Astrocyte (in vitro differentiated cells and primary cell): ENCODE results near the gene NAA20. TPM values are rescaled to one million over a fixed set of nuclear protein-coding genes. Genes with fewer than 3 reads are reported as not detected.
A peak's percentile ranks its signal among the peaks of the same experiment; 100 is the strongest.

Source experiments
- DNase-seq: peaks from one replicate; pipeline ENCODE4 v3.0.0-alpha.2; 2010; ENCODE audit warnings: low read depth
- FAIRE-seq: peaks from 2 replicates; lab custom pipeline; 2011; peaks lifted over from hg19 to GRCh38; lab: Jason Lieb, UNC
- H2AFZ ChIP-seq: 2 replicates; pipeline ENCODE4 v1.6.0; 2012; ENCODE audit warnings: low read depth, low read length, inconsistent platforms
- H3K27ac ChIP-seq: 2 replicates; pipeline ENCODE4 v1.5.1; 2011; ENCODE audit warnings: low read depth, low read length, inconsistent platforms
- H3K27me3 ChIP-seq: 2 replicates; pipeline ENCODE4 v1.6.0; 2011; ENCODE audit warnings: low read length, inconsistent platforms; ENCODE audit not compliant: insufficient read depth
- H3K36me3 ChIP-seq: 2 replicates; pipeline ENCODE4 v1.5.1; 2011; ENCODE audit warnings: low read length, inconsistent platforms; ENCODE audit not compliant: insufficient read depth
- H3K4me1 ChIP-seq: 2 replicates; pipeline ENCODE4 v1.5.1; 2011; ENCODE audit warnings: low read length, inconsistent platforms; ENCODE audit not compliant: insufficient read depth
- H3K4me2 ChIP-seq: 2 replicates; pipeline ENCODE4 v1.6.0; 2012; ENCODE audit warnings: low read length, inconsistent platforms
- H3K4me3 ChIP-seq: 2 replicates; pipeline ENCODE4 v1.5.1; 2011; ENCODE audit warnings: low read depth, mild to moderate bottlenecking, low read length, inconsistent platforms; ENCODE audit not compliant: insufficient read depth
- H3K79me2 ChIP-seq: 2 replicates; pipeline ENCODE4 v1.6.0; 2012; ENCODE audit warnings: mild to moderate bottlenecking, low read length, inconsistent platforms; ENCODE audit not compliant: insufficient read depth
- H3K9ac ChIP-seq: 2 replicates; pipeline ENCODE4 v1.6.0; 2012; ENCODE audit warnings: mild to moderate bottlenecking, low read length, inconsistent platforms
- H3K9me3 ChIP-seq: 2 replicates; pipeline ENCODE4 v1.5.1; 2012; ENCODE audit warnings: low read depth, mild to moderate bottlenecking, low read length, inconsistent platforms; ENCODE audit not compliant: insufficient read depth
- H4K20me1 ChIP-seq: 2 replicates; pipeline ENCODE4 v1.6.0; 2012; ENCODE audit warnings: low read length, inconsistent platforms; ENCODE audit not compliant: insufficient read depth
- H3K27ac Mint-ChIP-seq: one replicate; pipeline ENCODE4 v1.8.0; 2021; ENCODE audit warnings: mild to moderate bottlenecking, mixed read lengths; ENCODE audit not compliant: unreplicated experiment
- H3K27me3 Mint-ChIP-seq: one replicate; pipeline ENCODE4 v1.8.0; 2021; ENCODE audit warnings: low read depth, mixed read lengths; ENCODE audit not compliant: unreplicated experiment
- H3K36me3 Mint-ChIP-seq: one replicate; pipeline ENCODE4 v1.8.0; 2021; ENCODE audit warnings: low read depth, mixed read lengths; ENCODE audit not compliant: unreplicated experiment
- H3K4me1 Mint-ChIP-seq: one replicate; pipeline ENCODE4 v1.8.0; 2021; ENCODE audit warnings: low read depth, mixed read lengths; ENCODE audit not compliant: unreplicated experiment
- H3K4me3 Mint-ChIP-seq: one replicate; pipeline ENCODE4 v1.8.0; 2021; ENCODE audit warnings: mild to moderate bottlenecking, moderate library complexity, mixed read lengths; ENCODE audit not compliant: unreplicated experiment
- H3K9me3 Mint-ChIP-seq: one replicate; pipeline ENCODE4 v1.8.0; 2021; ENCODE audit warnings: mild to moderate bottlenecking, mixed read lengths; ENCODE audit not compliant: unreplicated experiment
- CTCF ChIP-seq: IDR thresholded peaks from 2 replicates; pipeline ENCODE4 v1.5.1; 2011; ENCODE audit warnings: low read depth, mild to moderate bottlenecking, inconsistent platforms, low read length, moderate library complexity; ENCODE audit not compliant: insufficient read depth
- EZH2 ChIP-seq: IDR thresholded peaks from 2 replicates; pipeline ENCODE4 v1.6.1; 2012; ENCODE audit warnings: mild to moderate bottlenecking, low read length, inconsistent platforms; ENCODE audit not compliant: insufficient read depth
- total RNA-seq: library from RNA; stranded (reverse); gene quantifications from 2 replicates; pipeline ENCODE4 v1.2.1, GENCODE V29; 2021

The NAA20 gene
- total RNA-seq, 1 donor from 2014 or later = 73.0 TPM

DNA sequence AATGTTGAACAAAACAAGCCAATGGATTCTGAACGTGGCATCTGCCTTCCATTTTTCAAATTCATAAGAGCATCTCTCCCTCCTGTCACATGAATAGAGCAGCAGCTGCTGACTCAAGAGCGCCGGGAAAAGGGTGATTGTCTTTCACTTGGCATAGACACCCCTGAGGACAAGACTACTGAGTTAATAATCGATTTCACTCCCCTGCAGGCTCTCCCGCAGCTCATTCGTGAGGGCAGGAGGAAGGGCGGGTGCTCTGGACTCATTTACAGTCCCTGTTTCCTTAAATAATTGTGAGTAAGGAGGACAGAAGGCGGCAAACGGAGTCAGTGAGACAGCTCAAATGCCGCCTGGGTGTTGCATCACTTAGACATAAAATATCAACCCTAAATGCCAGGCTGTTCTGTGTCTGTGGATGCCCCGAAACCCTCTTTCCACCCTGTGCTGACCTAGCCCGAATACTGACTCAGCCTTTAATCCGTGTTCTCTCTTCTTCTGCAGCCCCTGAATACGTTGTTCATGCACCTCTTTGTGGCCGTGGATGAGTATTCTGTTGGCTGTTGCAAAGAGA lies 56.7 kb downstream of the NAA20 start:
- H3K4me2 ChIP-seq = no peak overlapping the region
- H3K4me1 ChIP-seq = no peaks in the 10 kb centered on the region
- TF ChIP-seq EZH2 (no peak), CTCF (no peak)
- FAIRE-seq = no peak
- no peaks in the 10 kb centered on the region for H4K20me1 ChIP-seq
- H3K36me3 ChIP-seq = no peaks in the 10 kb centered on the region
- no peak overlapping the region for H2AFZ ChIP-seq
- Mint-ChIP-seq H3K36me3 (no peaks in the 10 kb centered on the region), H3K9me3 (no peaks in the 10 kb centered on the region), H3K27me3 (peaks cover 13% of the 10 kb centered on the region), H3K4me3 (no peak overlapping the region), H3K4me1 (peaks cover 2% of the 10 kb centered on the region), H3K27ac (no peak overlapping the region)
- no peak overlapping the region for H3K9ac ChIP-seq
- H3K79me2 ChIP-seq = no peaks in the 10 kb centered on the region
- H3K4me3 ChIP-seq = no peak overlapping the region
- no peak overlapping the region for H3K27ac ChIP-seq
- no peaks in the 10 kb centered on the region for H3K9me3 ChIP-seq
- peaks cover 14% of the 10 kb centered on the region for H3K27me3 ChIP-seq
- DNase-seq = no peak

- Histone ChIP-seq H3K4me1 (no peaks in the 10 kb centered on the region), H3K79me2 (no peaks in the 10 kb centered on the region), H3K4me3 (no peak overlapping the region), H3K27me3 (peaks cover 18% of the 10 kb centered on the region), H3K27ac (no peak overlapping the region), H3K9me3 (no peaks in the 10 kb centered on the region), H4K20me1 (no peaks in the 10 kb centered on the region), H2AFZ (no peak overlapping the region), H3K4me2 (no peak overlapping the region), H3K9ac (no peak overlapping the region), H3K36me3 (no peaks in the 10 kb centered on the region)
- DNase-seq = no peak
- TF ChIP-seq CTCF (no peak), EZH2 (no peak)
- FAIRE-seq = no peak
- no peaks in the 10 kb centered on the region for H3K9me3 Mint-ChIP-seq
- H3K27me3 Mint-ChIP-seq = peaks cover 13% of the 10 kb centered on the region
- no peaks in the 10 kb centered on the region for H3K36me3 Mint-ChIP-seq
- no peak overlapping the region for H3K4me3 Mint-ChIP-seq
- H3K27ac Mint-ChIP-seq = no peak overlapping the region
- peaks cover 2% of the 10 kb centered on the region for H3K4me1 Mint-ChIP-seq
Observed at GRCh38 chr20:20075032-20075431, 57.9 kb downstream of the NAA20 start.

- Mint-ChIP-seq H3K36me3 (no peaks in the 10 kb centered on the region), H3K4me3 (no peak overlapping the region), H3K4me1 (no peaks in the 10 kb centered on the region), H3K27ac (no peak overlapping the region), H3K9me3 (no peaks in the 10 kb centered on the region), H3K27me3 (peaks cover 13% of the 10 kb centered on the region)
- TF ChIP-seq EZH2 (no peak), CTCF (no peak)
- Histone ChIP-seq H3K79me2 (no peaks in the 10 kb centered on the region), H3K36me3 (no peaks in the 10 kb centered on the region), H3K27me3 (peaks cover 18% of the 10 kb centered on the region), H3K9me3 (no peaks in the 10 kb centered on the region), H3K27ac (no peak overlapping the region), H4K20me1 (no peaks in the 10 kb centered on the region), H3K4me3 (no peak overlapping the region), H2AFZ (no peak overlapping the region), H3K4me1 (no peaks in the 10 kb centered on the region), H3K9ac (no peak overlapping the region), H3K4me2 (no peak overlapping the region)
- DNase-seq (peak; percentile 36), FAIRE-seq (no peak)
Observed at GRCh38 chr20:20076297-20077065, 59.3 kb downstream of the NAA20 start.
